GM11168 (cell line): Measurements from ENCODE around the gene PSMG1.
"Not testable (repeated sequence)": the region's sequence is repeated elsewhere in the genome, so short reads cannot be mapped to it uniquely, and the experiment has no call there.

ENCODE experiments used
- in situ Hi-C: fragments of 300-500 bp; cut with MboI; formaldehyde crosslinking; loops from one replicate; pipeline ENCODE4 v1.12.0; 2022; ENCODE audit warnings: low sequenced_read_pairs; ENCODE audit not compliant: unreplicated experiment

The PSMG1 gene, protein sequence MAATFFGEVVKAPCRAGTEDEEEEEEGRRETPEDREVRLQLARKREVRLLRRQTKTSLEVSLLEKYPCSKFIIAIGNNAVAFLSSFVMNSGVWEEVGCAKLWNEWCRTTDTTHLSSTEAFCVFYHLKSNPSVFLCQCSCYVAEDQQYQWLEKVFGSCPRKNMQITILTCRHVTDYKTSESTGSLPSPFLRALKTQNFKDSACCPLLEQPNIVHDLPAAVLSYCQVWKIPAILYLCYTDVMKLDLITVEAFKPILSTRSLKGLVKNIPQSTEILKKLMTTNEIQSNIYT

DNA sequence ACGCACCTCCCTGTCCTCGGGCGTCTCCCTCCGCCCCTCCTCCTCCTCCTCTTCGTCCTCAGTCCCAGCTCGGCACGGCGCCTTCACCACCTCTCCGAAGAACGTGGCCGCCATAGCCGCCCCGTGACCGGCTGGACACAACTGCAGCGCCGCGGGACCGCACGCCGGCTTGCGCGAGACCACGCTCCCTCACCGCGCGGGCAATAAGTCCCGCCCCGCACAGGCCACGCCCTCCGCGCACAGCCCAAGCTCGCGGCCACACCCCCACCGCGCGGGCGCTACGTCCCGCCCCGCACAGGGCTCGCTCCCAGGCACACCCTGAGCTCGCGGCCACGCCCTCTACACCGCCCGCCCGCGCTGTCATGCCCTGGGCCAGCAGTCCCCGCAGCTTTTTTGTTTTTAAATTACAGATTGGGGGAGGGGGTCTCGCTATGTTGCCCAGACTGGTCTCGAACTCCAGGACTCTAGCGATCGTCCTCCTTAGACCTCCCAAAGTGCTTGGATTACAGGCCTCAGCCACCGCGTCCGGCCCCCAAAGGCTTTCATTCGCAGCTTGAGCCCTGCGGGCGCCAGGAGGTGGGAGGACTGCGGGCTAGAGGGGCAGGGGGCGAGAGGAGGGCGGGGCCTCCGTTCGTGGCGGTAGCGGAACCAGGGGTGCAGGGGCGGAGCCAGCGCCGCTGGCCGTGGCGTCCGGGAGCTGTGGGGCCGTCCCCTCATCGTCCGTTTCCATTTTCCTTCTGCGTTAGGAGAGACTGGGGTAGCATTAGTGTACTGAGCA, at the start of gene PSMG1:
TSS of gene PSMG1 (minus strand) at position 180 of the 778 bp plus-strand sequence. CDS start at position 114, 66 bp downstream.
- in situ Hi-C loops = no loop called here

DNA sequence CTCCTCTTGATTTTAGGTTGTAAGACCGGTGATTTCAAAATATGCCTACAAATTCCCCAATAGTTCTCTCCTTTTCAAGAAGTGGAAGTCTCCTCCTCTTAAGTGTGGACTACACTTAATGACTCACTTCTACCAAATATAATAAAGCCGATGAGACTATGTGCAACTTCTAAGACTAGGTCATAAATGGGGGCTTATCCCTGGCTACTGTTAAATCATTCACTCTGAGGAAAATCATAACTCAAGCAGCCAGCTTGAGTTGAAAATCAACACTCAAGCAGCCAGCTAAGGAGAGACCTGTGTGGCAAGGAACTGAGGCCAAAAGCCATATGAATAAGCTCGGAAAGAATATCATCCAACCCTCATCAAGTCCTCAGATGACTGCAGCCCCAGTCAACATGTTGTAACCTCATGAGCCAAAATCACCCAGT, 49.6 kb upstream of the PSMG1 start:
- in situ Hi-C loops = no loop called here

DNA sequence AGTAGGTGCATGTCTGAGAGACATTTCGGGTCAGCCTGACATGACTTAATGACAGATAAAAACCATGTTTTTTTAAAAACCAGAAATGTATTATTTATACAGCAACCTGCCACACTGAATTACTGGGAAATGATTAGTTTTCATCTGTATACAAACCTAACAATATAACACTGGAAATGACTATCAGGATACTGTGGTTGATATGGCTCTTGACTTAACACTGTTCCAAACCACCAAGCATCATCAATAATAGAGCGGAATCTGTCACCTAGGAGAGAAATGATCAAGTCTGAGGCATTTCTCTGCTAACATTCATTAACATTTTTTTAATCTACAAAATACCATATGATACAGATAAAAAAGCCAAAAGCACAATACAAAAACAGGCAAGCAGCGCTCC, 41.7 kb upstream of the PSMG1 start:
- in situ Hi-C loops = no loop called here

DNA sequence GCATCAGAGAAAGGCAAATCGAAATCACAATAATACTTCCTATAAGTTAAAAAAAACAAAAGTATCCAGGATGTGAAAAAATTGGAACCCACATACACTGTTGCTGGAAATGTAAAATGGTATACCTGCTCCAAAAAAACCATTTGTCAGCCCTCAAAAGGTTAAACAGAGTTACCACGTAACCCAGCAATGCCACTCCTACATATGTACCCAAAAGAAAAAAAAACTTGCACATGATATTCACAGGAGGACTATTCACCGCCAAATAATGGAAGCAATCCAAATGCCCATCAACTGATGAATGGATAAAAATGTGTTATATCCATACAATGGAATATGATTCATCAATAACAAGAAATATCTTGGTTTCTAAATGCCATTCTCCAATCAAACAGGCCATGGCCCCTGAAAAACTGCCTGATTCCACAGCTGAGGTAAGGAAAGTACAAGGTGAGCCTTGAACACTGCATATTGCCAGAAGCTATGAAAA, 38.8 kb upstream of the PSMG1 start:
- in situ Hi-C loops = no loop called here

DNA sequence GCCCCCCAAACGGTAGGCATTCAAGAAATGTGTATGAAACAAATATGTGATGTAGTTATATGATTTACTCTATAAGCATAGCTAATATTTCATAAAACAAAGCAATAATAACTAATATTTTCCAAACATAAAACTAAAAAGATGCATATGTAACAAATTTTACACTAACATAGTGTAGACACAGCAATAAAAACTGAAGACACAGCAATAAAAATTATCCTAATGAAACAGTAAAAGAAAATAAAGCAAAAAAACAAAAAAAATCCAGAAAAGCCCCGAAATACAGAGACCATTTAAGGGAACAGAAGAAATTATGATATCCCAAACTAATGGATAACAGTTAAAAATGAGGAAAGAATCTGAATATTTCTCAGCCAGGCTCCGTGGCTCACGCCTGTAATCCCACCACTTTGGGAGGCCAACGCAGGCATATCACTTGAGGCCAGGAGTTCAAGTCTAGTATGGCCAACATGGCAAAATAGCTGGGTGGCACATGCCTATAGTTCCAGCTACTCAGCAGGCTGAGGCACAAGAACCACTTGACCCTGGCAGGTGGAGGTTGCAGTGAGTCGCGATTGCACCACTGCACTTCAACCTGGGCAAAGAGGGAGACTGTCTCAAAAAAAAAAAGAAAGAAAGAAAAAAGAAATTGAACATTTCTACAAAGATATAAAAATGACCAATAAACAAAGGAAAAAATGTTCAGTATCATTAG, 38.2 kb upstream of the PSMG1 start:
- in situ Hi-C loops = no loop called here

DNA sequence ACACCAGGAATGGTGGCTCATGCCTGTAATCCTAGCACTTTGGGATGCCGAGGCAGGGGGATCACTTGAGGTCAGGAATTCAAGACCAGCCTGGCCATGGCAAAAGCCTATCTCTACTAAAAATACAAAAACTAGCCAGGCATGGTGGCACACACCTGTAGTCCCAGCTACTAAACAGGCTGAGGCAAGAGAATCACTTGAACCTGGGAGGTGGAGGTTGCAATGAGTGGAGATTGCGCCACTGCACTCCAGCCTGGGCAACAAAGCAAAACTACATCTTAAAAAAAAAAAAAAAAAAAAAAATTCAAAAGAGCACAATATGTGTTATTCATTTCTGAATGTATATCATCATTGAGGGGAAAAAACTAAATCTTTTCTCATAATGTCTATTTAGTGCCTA, 37.6 kb upstream of the PSMG1 start:
- in situ Hi-C loops = not testable (repeated sequence)

DNA sequence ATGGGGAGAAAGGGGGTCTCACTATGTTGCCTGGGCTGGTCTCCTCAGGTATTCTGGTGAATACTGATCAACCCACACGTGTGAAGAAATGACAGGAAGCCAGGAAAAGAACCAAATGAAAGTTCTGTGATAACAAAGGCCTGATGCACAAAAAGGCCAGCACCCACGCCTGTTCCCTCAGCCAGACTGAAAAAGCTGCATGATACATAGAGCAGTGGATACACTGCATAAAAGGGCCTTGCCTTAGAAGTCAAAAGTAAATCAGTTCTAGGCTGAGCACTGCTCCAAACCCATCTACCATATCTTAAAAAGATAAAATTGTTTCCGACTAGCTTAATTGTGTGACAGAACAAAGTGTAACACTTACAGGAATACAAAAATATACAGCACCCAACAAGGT, 36.9 kb upstream of the PSMG1 start:
- in situ Hi-C loops = no loop called here

DNA sequence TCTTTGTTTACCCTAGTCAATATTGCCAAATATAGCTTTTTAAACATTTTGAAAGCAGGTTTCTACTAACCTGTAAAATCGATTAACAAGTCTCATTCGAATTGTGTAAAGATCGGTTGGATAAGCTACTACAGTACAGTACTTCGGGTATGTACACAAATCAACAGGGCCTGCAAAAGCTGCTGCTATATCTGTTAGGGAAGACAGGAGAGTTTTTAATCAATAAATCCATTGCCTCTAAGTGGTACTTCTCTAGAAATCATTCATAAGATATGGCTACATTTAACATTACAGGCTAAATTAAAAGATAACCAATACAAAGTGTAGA, 34.8 kb upstream of the PSMG1 start:
- in situ Hi-C loops = no loop called here

DNA sequence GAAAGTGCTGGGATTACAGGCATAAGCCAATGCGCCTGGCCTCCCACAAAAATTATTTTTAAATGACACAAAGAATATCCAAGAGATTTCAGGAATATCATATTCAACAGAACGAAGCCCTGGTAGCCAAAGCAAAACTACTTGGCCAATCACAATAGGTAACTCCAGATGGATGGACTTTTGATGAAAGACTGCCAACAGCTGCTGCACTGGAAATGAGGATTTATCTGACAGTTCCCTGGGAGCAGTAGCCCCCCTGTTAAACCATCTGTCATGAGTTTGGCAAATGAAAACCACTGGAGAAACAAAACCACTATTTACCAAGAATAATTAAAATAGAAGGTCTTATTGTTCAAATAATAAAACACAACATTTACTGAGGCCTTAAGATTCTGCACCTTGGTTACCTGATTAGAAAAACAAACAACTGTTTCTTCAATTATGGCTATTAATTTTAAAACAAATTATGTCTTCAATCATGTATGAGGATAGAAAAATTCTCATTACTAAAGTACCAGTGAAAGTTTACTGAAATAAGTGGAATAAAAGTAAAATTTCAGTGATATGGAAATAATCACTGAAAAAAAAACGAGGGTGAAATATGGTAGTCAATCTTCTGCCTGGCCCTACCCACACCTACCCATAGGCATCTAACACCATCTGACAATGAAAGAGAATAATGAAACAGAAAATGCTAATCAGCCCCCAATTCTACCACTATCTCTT, 34.3 kb upstream of the PSMG1 start:
- in situ Hi-C loops = no loop called here

DNA sequence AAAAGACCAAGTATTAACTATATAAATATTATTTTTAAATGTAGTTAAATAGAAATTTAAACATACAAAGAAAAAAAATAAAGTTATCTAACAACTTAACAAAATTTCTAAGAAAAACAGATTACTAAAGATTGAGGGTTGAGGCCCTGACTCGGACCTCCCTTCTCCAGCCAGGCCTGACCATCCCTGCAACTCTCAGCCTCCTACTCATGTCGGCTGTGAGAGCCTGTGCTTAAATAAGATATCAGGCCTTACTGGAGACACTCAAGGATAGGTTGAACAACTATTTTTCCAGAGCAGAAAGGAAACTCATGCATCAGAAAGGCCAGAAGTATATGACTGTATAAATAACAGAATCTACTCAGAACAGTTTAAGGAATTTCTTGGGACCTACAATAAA, 33.0 kb upstream of the PSMG1 start:
- in situ Hi-C loops = no loop called here

DNA sequence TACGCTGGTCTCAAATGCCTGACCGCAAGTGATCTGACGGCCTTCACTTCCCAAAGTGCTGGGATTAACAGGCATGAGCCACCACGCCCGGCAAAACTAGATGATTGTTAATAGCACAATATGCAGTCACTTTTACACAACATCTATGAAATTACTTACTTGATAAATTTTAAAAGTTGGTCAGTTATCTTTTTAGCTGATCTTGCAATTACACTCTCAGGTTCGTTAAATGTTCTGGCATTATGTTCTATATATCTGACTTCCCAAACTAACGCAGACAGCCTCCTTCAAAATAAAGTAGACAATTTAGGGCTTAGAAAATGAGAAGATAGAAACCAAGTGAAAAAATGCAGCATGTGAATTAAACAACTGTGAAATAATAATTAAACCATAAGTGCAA, 31.8 kb upstream of the PSMG1 start:
- in situ Hi-C loops = no loop called here

DNA sequence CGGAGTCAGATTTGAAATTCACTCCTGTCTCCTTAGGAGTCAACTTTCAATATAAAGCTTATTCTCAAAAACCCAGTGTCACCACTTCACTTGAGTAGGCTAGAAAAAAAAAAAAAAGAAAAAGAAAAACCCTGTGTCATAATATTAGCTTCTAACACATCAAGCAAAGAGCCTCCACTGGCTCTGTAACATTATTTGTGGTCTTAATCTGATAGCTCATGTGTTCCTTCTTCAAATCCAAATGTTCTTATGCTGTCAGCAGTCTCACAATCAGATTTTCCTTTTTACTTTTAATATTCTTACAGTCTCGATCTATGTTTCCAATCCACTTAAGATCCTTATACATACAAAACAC, 26.1 kb upstream of the PSMG1 start:
- in situ Hi-C loops = no loop called here

DNA sequence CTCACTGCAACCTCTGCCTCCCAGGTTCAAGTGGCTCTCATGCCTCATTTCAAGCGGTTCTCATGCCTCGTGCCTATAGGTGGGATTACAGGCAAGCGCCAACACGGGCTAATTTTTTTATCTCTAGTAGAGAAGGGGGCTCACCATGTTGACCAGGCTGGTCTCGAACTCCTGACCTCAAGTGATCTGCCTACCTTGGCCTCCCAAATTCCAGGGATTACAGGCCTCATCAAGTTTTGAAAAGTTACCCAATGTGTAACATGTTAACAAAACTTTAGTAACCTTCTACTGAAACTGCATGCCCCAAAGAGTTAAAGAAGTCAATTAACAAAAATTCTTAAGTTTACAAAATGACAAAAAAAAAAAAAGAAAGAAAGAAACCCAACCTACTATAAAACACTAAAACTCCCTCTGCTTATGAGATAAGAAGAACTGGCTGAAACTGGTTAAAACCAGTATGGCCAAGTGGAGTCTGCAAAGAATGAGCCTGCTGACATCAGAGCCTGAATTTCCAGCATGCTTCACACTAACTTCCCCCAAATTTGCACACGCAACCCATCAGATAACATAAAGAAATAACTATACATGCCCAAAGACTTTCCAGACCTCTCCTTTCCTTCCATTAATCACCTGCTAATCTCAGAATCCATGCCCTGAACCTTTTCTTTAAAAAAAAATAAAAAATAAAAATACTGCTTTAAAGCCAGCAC, 25.5 kb upstream of the PSMG1 start:
- in situ Hi-C loops = no loop called here

DNA sequence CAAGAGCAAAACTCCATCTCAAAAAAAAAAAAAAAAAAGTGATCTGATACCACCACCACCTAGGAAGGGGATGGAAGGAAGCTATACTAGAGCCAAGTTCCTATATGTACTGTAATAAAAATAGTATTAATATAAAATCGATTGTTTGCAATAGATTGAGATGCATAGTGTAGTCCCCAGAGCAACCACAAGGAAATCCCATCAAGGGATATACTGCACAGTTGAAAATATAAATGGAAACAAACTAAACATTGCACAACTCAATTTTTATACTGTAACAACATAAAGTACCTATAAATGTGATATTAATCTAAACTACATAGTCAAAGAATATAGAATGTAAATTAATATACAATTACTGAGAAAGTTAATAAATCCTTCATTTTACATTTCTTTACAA, 20.9 kb upstream of the PSMG1 start:
- in situ Hi-C loops = no loop called here

DNA sequence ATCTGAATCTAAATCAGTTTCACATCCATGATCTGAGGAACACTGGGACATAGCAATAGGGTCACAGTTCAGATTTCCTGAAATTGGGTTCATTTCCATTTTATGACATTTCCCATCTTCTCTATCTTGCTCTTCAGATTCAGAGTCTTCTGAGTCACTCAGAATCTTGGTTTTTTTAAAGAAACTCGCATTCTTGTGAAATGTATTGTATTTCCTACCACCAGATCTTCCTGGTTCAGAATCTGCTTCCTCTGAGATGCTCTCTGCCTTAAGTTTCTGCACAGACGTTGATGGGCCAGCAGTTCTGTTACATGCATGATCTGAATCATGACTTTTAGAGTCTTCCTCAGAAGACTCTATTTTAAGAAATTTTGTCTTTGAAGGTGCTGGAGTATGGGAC, 15.5 kb upstream of the PSMG1 start:
- in situ Hi-C loops = no loop called here

DNA sequence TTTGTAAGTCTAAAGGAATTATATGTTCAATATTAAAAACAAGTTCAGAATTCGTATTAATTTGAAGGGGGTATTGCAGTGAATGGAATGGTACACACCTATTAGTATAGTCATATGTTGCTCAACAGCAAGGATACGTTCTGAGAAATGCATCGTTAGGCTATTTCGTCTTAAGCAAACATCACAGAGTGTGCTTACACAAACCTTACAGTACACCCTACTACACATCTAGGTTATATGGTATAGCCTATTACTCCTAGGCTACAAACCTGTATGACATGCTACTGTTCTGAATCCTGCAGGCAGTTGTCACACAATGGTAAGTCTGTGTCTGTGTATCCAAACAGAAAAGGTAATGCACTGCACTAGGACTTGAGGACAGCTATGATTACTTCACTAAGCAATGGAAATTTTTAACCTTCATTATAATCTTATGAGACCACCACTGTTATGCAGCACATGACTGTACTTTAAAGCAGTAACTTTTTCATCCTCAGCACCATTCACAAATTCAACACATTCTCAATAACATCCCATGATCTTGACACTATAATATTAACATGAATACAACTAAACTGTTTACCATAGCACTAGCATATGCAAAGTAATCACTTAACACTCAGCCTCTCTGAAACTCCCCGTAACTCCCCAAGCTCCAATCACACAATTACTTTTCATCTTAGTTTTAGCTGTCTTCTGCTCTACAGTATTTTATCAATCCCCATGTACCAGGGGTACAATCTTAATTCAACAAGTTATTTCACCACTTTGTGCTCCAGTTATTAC, 14.4 kb upstream of the PSMG1 start:
- in situ Hi-C loops = no loop called here

DNA sequence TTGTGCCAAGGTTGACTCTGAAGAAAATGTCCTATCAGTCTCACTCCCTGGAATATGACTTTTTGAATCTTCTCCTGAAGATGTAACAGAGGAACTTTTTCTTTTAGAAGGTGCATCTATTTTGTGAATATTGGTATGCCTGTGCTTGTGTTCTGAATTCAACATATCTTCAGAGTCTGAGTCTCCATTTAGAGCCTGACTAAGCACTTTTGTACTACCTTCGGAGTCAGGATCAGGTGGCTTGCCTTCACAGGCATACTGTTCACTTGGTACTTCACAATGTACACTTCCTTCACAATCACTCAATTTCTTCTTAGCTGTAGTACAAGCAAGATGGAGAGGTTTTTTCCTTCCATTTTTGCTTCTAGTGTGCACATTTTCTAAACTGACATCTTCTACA, 13.6 kb upstream of the PSMG1 start:
- in situ Hi-C loops = no loop called here

DNA sequence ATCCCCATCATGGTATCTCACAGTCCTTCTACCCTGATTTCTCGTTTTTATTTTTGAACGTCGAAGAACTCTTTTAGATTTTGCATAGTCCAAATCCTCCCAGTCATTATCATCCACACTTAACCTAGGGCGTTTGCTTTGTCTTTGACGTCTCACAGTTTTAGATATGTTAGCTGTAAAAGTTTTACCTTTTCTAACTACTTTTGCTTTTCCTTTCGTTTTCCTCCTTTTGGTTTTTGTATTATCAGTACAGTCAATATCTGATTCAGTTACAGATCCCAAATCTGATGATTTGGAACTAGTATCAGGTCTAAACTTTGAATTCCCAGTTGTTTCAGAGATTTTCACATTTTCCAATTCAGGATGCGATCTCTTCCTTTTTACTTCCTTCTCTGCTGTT, 13.1 kb upstream of the PSMG1 start:
- in situ Hi-C loops = no loop called here

DNA sequence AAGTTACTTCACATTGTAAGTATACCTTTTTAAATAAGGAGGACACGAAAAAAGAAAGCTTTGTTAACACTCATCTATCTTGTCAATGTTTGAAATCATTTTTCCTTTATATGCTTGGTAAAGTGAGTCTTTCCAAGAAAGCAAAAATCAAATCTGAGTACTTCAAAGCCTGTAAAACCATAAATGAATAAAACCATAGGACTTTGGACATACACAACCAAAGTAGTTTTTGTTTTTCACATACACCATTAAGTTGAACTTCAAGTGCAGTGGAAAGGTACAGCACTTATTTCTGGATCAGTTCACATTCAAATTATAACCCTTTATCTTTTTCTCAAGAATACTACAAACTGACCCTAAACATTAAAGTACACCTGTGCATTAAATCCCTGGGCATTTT, 10.1 kb upstream of the PSMG1 start:
- in situ Hi-C loops = no loop called here
